Germinal center (tissue), 1 donor: ENCODE measurements around the gene DSCAM.

Experiments used
- DNase-seq: peaks from one replicate; pipeline ENCODE4 v3.0.0; 2012; ENCODE audit warnings: mixed read lengths, low spot score

The DSCAM gene

DNA sequence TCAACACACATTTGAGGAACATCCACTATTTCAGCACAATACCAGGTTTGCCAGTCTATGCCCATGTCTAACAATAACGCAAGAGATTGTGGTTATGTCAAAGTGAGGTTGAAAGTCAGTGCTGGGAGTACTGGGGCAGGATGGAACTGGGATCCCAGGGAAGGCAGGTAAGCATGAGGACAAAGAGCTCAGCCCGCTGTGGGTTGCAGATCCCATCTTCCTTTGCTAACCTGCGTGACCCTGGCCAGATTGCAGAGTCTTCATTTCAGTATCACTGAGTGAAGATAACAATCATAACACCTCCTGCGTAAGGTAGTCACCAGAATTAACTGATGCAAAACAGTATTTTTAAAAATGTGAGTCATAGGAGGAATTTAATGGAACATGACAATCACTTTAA, 729.7 kb downstream of the DSCAM start:
- DNase-seq: no peak

DNA sequence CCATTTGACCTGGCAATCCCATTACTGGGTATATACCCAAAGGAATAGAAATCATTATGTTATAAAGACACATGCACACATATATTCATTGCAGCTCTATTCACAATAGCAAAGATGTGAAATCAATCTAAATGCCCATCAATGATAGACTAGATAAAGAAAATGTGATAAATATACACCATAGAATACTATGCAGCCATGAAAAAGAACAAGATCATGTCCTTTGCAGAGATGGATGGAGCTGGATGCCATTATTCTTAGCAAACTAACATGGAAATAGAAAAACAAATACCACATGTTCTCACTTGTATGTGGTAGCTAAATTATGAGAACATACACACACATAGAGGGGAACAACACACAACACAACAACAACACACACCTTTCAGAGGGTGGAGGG, 731.2 kb downstream of the DSCAM start:
- DNase-seq: no peak

DNA sequence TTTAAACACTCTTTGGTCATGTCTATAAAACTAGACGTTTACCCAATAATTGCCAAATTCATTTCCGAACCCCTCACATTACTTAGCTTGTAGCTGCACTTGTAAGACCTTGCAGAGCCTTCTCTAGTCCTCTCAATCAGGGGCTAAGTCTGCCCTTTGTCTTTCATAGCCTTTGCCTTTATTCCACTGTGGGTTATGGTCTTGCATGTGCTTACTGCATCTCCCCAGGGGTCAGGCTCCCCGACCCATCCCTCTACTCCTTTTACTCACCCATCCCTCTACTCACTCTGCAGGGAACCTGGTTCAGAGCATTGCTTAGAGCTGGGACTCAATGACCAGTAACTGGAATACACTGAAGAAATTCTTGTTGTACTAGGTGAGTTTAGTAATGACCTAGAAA, 744.3 kb downstream of the DSCAM start:
- DNase-seq: no peak

DNA sequence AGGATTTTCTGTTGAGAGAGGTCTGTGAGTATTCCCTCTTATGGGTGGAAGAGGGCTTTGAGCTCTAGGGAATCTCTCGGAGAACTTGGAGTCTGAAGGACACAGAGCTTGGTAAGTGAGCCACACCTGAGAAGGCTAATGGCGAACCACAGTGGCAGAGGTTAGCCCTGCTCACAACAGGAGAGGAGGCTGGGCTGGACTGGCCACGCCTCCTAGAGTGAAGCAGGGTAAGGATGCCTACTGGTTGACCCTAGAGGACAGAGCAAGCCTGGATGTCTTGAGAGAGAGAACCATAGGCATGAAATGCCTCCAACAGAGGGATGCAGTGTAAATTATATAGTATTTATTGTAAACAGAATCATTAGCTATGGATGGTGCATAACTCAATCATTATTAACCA, 747.1 kb downstream of the DSCAM start:
- DNase-seq: no peak

DNA sequence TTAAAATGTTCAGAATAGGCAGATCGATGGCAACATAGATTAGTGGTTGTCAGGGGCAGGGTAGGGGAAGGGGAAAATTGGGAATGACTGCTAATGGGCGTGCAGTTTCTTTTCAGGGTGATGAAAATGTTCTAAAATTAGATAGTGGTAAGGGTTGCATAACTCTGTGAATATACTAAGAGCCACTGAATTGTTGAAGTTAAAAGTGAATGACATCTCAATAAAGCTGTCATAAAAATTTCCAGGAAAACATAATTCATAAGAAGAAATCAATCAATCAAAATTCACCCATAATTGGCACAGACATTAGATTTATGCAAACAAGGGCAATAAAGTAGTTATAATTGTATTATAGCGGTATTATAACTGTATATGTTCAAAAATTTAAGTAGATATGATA, 751.5 kb downstream of the DSCAM start:
- no peak for DNase-seq

DNA sequence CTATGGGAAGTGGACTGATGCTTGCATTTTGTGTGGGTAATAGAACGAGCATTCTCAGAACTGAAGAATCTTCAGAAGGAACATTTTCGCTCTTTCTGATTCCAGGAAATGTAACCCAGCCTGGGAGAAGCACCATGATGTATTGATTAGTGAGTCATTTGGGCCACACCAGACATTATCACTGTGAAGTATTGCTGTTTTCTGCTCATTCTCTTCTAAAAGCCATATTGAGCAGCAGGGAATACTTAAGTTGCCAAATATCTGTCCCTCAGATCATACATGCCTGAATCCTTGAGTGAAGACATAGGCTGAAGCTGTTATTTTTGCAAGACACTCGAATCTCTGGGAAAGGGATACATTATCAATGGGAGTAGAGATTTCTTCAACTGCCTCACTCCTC, 766.6 kb downstream of the DSCAM start:
- DNase-seq: no peak

DNA sequence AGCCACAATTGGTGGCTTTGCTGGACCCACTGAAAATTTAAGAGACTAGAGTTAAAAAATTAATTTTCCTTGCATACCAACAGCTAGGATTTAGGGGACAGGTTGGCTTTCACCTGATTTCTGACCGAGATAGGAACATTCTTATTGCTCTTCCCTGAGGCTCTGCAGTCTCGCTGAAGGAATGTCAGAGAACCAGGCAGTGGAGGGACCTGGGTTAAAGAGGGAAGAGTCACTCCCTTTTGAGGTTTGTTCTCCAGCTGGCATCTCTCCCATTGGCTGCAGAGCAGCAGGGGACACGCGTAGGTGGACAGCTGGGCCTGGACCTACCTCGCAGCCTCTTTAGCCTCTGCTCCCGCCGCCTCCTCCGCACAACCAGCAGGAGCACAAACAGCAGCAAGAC, 772.2 kb downstream of the DSCAM start:
- no peak for DNase-seq

DNA sequence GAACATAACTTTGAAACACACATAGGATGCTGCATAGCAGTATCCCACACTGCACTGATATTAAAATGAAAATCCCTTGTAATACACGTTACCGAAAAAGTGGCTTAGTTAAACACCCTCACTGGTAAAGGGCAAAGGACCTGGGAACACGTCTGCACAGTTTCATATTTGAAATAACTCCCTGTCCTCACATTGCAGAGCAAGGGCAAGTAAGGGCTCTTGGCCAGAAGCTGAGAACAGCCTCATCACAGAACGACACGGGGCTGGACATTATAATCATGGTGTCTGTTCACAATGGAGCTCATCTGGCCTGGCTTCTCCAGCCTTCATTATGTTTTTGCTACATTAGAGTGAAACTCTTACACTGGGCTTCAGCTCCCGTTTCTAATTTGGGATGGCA, 772.8 kb downstream of the DSCAM start:
- DNase-seq: no peak

DNA sequence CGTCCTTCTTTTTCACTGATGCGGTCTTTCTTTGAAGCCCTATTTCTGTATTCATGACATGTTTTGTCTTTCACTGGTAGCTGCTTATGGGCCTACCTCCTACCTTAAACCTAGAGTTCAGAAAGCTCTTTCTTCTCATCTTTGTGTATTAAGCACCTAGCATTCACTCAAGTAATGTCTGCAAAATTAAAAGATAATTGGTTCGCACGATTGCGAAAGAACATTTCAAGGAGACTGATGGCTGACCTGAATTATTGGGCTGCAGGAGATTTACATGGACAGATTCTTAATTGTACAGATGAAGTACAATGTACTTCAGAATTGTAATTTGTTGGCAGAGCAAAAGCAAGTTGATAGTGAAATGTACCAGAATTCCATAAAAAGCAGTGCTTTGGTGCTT, 773.3 kb downstream of the DSCAM start:
- DNase-seq: no peak

DNA sequence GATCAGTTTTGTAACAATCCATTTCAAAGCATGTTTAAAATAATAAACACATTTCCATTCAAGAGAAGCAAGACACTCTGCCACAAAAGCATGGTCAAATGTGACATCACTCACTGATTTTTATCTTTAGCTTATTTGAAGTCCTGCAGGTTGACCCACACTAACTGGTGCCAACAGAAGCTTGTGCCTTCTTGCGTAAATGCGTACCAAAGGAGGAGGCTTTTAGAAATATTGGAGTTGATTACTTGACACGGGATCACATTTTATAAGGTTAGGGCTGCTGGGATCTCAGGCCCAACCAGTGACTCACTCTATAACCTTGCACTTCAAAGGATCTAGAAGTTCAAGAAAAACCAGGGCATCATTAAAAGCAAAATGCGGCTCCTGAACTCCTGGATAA, 776.1 kb downstream of the DSCAM start:
- DNase-seq: no peak

DNA sequence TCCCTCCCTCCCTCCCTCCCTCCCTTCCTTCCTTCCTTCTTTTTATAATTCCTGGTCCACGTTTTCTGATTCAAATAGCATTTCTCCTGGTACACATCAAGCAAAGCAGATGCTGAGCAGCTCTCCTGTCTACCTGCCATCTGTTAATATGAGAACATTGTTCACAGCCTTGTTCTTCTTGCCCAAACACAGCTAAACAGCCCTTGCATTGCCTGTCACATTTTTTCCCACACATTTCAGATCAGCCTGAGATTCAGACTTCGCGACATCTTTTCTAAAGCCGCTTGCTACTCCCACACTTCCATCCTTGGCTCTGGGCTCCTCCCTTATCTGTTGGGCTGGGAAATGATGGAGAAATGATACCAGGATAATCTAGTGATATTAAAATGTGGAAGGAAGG, 779.2 kb downstream of the DSCAM start:
- no peak for DNase-seq

DNA sequence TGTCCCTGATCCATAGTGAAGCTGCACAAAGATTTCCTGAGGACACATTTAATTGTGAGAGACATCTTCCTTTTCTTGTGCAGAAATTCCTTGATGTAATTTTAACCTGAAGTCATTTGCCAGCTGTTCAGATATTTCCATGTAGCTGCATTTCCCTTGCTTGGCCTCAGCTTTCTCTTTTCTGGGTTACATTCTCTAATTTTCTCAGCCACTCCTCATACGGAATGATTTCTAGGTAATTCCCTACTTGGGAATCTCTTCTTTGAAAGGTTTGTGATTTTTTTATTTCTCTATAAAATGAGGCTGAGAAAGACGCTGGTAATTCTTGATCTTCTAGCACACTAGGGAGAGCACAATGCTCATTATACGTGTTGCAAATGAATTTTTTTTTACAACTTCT, 780.7 kb downstream of the DSCAM start:
- no peak for DNase-seq

DNA sequence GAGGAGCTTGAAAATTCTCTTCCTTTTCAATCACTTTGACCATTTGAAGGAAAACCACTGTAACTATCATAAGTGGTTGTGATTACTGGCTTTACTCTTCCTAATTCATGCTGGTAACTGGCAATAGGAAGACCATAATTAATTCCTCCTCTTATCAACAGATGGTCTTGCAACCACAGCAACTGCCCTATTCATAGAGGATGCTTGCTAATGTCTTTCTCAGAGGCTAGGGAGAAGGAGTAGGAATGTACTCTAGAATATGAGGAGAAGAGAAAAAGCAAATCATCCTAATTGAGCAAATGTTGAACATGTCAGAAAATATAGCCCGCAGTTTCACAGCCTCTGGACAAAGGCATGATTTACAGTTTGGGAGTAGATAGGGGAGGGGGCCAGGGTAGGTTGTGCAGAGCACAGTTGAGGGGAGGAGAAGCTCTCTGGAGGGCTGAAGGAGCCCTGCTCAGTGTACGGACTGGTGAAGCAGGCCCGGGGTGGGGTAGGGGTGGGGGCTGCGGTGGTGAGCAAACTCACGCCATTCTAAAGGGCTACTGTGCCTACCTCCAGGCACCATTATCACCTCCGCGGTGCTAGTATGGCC, 786.8 kb downstream of the DSCAM start:
- DNase-seq: no peak

DNA sequence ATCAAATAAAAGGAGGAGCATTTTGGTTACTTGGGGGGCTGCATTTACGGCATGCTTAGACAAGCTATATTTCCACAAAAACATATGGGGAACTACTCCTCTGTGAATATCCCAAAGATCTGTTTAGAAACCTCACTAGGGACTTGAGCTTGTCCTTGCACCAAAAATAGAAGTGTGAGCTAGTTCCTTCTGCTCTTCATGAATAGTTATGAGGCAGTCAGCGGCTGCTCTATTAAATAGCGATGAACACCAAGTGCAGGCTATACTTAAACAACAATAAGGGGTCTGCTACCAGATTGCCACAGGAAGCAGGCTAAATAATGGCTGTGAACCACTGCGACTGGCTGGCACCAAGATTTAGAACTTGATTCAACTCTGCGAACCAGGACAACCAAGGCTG, 789.6 kb downstream of the DSCAM start:
- DNase-seq: no peak

DNA sequence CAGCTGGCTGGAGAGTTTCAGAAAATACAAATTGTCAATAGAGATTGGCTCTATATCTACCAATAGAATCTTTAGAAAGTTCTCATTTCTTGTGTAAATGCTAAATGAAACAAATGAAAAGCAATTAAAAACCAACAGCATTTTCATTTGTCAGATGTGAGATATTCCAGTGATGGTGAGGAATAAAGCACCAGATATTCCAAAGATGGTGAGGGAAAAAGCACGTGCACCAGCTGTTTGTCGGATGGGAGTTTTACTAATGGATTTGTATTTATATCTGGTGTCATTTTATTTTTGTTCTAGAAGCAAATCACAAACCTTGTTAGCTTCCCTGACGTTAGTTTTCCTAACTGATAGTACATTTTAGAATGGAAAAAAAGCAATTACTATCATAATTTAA, 790.9 kb downstream of the DSCAM start:
- no peak for DNase-seq

DNA sequence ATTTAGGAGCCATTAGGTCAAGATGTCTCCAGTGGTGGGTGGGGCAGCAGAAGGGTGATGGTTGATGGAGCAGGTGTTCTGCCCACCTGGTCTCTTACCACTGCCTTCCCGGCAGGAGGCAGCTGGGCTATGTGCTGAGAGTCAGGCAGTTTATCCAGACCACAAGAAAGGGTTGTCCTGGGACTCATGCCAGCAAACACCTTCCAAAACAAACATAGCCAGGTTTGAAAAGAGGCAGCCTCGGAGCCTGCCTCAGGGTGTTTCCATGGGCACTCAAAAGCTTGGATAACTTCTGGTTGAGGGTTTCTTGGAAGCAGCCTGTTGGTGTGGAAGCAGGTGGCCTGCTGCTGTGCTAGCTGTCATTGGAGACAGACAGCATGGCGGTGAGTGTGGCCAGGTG, 792.6 kb downstream of the DSCAM start:
- no peak for DNase-seq

DNA sequence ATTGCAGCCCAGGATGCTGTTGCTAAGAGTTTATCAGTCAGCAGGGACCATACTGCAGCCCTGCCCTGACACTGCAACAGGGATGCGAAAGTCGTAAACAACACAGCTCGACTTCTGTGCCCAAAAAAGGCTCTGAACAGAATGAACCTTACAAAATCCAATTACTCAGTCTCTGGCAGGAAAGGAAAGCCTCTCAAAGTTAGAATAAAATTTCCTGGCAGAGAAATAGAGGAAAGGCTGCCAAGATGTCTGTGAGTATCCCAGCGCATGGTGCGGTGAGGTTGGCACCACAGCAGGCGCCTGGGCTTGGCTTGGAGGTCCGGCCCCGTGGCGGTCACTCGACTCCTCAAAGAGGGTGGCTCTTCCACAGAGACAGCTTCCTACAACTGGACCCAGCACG, 794.0 kb downstream of the DSCAM start:
- DNase-seq: no peak

DNA sequence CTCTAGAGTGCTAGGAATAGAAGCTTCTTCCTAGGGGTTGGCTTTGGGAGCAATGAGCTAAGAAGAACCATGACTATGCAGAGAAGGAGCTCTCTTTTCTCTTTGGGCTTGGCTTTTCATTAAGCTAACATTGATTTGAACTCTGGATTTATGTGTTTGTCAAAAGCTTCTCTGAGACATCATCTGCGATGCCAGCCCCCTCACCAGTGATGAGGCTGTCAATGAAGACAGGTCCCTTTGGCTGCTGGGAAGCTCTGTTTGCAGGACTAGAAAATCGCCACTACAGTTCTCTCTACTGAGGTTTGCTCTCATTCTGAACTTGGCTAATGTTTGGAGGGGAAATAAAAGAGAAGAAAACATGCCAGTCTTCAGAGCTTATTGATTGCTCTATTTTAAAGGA, 794.7 kb downstream of the DSCAM start:
- no peak for DNase-seq

DNA sequence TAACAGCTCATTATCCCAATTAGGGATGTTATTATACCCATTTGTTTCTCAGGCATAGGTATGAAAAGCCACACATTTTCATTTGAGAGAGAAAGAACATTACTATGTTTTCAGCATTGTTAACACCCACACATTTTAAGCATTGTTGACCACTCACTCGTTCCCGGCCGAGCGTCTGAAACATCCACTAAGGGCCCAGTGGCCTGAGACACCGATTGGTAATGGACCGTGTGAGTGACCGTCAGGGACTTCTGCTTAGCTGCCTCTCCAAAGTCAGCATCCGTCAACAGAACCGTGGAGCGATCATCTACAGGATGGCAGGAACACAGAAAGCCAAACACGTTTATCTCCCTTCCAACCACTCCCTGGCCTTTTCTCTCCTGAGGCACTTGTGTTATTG, 795.2 kb downstream of the DSCAM start:
- no peak for DNase-seq

DNA sequence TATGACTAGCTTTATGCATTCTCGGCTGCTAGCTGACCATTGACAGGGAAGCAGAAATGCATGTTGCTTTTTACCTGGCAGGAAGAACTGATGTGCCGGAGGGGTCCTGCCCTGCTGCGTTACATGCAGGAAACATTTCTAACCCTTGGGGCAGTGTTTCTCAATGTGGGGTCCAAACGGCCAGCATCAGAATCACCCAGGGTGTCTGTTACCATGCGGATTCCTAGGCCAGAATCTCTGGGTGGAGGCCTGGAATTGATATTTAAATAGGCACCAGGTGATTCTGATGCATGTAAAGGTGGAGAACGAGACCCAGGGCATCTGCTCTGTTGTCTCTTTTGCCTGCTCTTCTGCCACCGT, 797.0 kb downstream of the DSCAM start:
- no peak for DNase-seq

DNA sequence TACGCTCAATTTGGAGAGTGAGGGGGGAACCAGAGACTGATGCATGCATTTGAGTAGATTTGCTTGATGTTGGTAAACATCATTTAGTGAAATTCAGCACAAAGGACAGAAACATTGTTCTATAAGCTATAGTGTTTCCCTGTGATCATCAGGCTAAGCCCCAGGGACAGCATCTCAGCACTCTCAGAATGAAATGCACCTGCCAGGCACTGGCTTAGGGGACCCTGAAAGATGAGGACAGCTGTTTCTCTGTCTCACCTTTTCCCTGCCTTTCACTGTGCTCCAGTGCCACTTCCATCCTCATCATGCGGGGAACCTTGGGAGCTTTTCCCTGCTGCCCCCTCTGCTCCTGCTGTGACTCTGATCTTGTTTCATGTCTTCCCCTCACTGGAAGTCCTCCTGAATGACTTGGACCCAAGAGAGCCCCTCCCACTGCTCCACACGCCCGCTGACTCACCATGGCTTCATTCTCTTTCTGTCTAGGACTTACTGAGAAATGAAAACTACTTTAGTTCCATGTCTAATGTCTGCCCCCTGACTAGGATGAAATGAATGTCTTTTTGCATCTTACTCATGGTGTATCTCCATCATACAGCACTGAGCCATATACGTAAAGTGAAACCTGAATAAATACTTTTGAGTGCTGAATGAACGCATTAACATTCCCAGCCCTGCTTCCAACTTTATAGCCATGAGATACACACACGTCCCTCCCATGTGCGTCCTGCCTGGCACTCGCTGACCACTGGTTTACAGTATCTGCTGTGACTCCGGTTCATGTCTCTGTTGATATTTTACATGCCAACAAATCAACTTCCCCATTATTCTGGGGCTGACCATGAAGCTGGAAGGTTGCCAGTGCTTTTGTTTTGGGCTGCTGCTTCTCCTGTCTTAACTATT, 797.7 kb downstream of the DSCAM start:
- DNase-seq: no peak

DNA sequence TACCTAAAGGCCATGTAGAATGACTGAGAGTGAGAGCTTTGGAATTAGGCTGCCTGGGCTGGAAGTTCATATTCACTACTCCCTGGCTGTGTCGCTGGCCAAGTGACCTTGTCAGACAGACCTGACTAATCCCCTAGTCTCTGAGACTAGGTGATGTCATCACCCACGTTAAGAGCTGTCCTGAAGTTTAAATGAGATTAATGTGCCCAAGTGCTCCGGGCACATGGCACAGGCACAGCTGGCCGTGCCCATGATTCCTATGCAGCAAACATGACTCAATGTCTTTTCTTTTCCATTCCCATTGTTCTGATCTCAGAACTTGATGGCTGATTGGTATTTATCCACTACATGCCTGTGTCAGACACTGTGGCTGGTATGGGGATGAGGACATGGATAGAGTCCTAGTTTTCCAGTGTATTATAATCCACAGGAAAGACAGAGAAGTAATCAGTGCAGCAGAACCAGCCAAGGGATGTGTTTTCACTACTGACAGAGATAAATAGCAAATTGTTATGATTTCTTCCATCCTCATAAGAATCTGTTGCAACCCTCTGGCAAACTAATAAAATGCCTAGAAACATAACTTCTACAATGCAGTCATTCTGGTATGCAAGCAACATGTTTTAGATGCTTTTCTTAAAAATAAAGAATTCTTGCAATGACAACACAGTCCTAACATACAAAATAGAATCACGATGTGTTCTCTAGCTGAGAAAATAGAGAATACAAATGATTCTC, 798.8 kb downstream of the DSCAM start:
- DNase-seq: no peak

DNA sequence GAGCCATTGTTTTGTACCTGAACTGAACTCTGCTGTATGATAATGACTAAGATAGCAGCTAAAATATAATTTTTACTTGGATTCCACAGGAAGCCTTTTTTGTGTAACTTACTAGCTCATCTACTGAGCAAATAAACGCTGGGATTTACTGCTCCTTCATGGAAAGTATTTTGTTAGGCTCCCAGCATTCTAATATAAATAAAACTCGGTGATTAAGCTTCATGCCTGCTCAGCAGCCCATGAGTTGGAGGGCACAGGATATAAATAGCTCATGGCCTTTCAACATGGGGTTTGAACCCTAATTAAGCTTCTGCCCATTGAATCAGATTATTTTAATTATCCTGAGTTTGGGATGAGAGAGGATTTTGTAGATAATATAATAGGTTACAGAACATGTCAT, 799.7 kb downstream of the DSCAM start:
- no peak for DNase-seq
